ENCODE measurements around the gene SOCS3. TPM values are rescaled to one million over a fixed set of nuclear protein-coding genes. Genes with fewer than 3 reads are reported as not detected.
A peak's percentile ranks its signal among the peaks of the same experiment; 100 is the strongest.

SOCS3 gene
- total and polyA plus RNA-seq, 2 donors (not counting 1 experiment from before 2014, with no cell fraction given): 52.6 to 185 TPM

- peak overlapping the region; percentile 40 to 95 (median 92) for H3K4me3 ChIP-seq (replicated peaks in 1 of 4; ENCODE audit: control extremely low read depth in 1 of 4, insufficient read depth in 1 of 4, low read depth in 3 of 4, low read length in 4 of 4)
- H3K79me2 ChIP-seq (ENCODE audit: control insufficient read depth, insufficient read depth, low read length): peaks cover 39% of the 10 kb centered on the region
- TF ChIP-seq, protein P1, sequence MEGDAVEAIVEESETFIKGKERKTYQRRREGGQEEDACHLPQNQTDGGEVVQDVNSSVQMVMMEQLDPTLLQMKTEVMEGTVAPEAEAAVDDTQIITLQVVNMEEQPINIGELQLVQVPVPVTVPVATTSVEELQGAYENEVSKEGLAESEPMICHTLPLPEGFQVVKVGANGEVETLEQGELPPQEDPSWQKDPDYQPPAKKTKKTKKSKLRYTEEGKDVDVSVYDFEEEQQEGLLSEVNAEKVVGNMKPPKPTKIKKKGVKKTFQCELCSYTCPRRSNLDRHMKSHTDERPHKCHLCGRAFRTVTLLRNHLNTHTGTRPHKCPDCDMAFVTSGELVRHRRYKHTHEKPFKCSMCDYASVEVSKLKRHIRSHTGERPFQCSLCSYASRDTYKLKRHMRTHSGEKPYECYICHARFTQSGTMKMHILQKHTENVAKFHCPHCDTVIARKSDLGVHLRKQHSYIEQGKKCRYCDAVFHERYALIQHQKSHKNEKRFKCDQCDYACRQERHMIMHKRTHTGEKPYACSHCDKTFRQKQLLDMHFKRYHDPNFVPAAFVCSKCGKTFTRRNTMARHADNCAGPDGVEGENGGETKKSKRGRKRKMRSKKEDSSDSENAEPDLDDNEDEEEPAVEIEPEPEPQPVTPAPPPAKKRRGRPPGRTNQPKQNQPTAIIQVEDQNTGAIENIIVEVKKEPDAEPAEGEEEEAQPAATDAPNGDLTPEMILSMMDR (conservative IDR thresholded peaks at IDR 0.05 in 1 of 2, IDR thresholded peaks at IDR 0.05 in 1 of 2; ENCODE audit: low read depth in 1 of 2, low read length in 2 of 2): no peak
- no peak for TF ChIP-seq EZH2 (IDR thresholded peaks at IDR 0.05; ENCODE audit: low read length, missing control alignments)
- H3K36me3 ChIP-seq (ENCODE audit: control insufficient read depth, insufficient read depth, low read length): peaks cover 2% of the 10 kb centered on the region
- H3K9me3 ChIP-seq (ENCODE audit: control insufficient read depth, insufficient read depth, low read depth, low read length): no peaks in the 10 kb centered on the region
- peak overlapping the region; percentile 100 for H3K9ac ChIP-seq (ENCODE audit: insufficient read depth, low read length)
- DNase-seq (ENCODE audit: low read depth in 2 of 2): no peak
- H3K27ac ChIP-seq (ENCODE audit: insufficient read depth, low read length): peak overlapping the region; percentile 99
- peak overlapping the region; percentile 43 for H2AFZ ChIP-seq (ENCODE audit: low read length)
- H3K4me1 ChIP-seq (ENCODE audit: control insufficient read depth, extremely low read depth, insufficient read depth, low read length): peaks cover 45% of the 10 kb centered on the region
- H4K20me1 ChIP-seq (ENCODE audit: control insufficient read depth, extremely low read depth, insufficient read depth, low read length): no peaks in the 10 kb centered on the region
- no peaks in the 10 kb centered on the region for H3K27me3 ChIP-seq (ENCODE audit: control insufficient read depth, insufficient read depth, low read length)
- peak overlapping the region; percentile 83 for H3K4me2 ChIP-seq (ENCODE audit: extremely low read depth, insufficient read depth, low read length)
These were observed 18.0 kb upstream of the SOCS3 start for GRCh38 chr17:78377858-78378224.

DNA sequence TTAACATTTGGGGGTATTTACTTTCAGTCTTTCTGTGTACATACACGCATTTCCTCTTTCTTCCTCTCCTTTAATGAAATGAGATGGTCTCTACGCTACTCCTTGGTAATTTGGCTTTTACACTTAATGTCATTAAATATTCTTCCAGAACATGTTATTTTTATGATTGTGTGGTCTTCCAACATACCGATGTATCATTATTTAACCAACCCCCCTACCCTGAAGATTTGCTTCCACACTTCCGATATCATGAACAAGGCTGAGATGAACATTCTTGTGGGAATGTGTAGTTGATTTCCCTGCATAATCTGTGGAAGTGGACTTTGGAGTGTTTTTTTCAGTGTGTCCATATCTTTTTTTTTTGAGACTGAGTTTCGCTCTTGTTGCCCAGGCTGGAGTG is 16.3 kb upstream of the SOCS3 start:
- no peaks in the 10 kb centered on the region for H4K20me1 ChIP-seq (ENCODE audit: control insufficient read depth, extremely low read depth, insufficient read depth, low read length)
- no peak overlapping the region for H2AFZ ChIP-seq (ENCODE audit: low read length)
- H3K4me3 ChIP-seq (replicated peaks in 1 of 4; ENCODE audit: control extremely low read depth in 1 of 4, insufficient read depth in 1 of 4, low read depth in 3 of 4, low read length in 4 of 4): peak overlapping the region in 1 of 4 experiments; percentile 9
- no peaks in the 10 kb centered on the region for H3K27me3 ChIP-seq (ENCODE audit: control insufficient read depth, insufficient read depth, low read length)
- peak overlapping the region; percentile 62 for H3K4me2 ChIP-seq (ENCODE audit: extremely low read depth, insufficient read depth, low read length)
- H3K4me1 ChIP-seq (ENCODE audit: control insufficient read depth, extremely low read depth, insufficient read depth, low read length): peaks cover 37% of the 10 kb centered on the region
- TF ChIP-seq, protein P1 (conservative IDR thresholded peaks at IDR 0.05 in 1 of 2, IDR thresholded peaks at IDR 0.05 in 1 of 2; ENCODE audit: low read depth in 1 of 2, low read length in 2 of 2): no peak
- no peak for TF ChIP-seq EZH2 (IDR thresholded peaks at IDR 0.05; ENCODE audit: low read length, missing control alignments)
- DNase-seq (ENCODE audit: low read depth in 2 of 2): peak in 1 of 2 donors; percentile 79
- H3K9me3 ChIP-seq (ENCODE audit: control insufficient read depth, insufficient read depth, low read depth, low read length): no peaks in the 10 kb centered on the region
- peaks cover 2% of the 10 kb centered on the region for H3K36me3 ChIP-seq (ENCODE audit: control insufficient read depth, insufficient read depth, low read length)
- peaks cover 25% of the 10 kb centered on the region for H3K79me2 ChIP-seq (ENCODE audit: control insufficient read depth, insufficient read depth, low read length)
- no peak overlapping the region for H3K9ac ChIP-seq (ENCODE audit: insufficient read depth, low read length)
- H3K27ac ChIP-seq (ENCODE audit: insufficient read depth, low read length): peak overlapping the region; percentile 99

DNA sequence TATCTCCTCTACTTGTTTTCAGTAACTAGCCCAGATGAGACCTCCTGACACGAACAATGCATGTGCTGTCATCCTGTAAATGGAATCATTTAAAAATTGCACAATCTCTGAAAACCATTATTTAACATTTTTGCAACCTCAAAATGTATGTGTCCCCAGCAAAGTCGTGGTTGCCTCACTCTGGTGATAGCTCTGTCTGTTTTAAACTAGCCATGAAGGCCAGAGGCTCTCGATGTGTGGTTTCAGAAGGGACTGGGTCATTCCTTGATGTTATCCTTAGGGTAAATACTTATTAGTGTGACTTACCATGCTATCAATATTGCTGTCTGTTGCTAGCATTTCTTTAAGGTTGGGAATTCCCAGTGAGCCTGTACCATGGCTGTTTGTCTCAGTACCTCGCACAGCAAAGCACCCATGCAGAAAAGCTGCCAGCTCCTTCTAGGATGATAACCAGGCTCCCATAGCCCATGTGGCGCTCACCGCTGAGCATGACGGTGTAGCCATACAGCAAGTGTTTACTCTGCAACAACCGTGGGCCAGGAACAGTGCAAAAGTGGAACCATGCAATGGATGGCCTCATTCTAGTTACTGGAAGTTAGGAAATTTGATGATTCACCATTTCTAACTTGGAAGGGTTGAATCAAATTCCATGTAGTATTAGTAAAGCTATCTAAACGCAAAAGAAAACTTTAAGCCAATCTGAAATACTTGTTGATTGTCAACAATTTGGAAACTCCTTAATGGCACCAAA is 15.7 kb upstream of the SOCS3 start:
- Histone ChIP-seq H2AFZ (ENCODE audit: low read length) (no peak overlapping the region), H4K20me1 (ENCODE audit: control insufficient read depth, extremely low read depth, insufficient read depth, low read length) (no peaks in the 10 kb centered on the region), H3K9ac (ENCODE audit: insufficient read depth, low read length) (peak overlapping the region; percentile 46), H3K36me3 (ENCODE audit: control insufficient read depth, insufficient read depth, low read length) (peaks cover 2% of the 10 kb centered on the region), H3K4me2 (ENCODE audit: extremely low read depth, insufficient read depth, low read length) (peak overlapping the region; percentile 62), H3K4me3 (replicated peaks in 1 of 4; ENCODE audit: control extremely low read depth in 1 of 4, insufficient read depth in 1 of 4, low read depth in 3 of 4, low read length in 4 of 4) (no peak overlapping the region), H3K79me2 (ENCODE audit: control insufficient read depth, insufficient read depth, low read length) (peaks cover 19% of the 10 kb centered on the region), H3K9me3 (ENCODE audit: control insufficient read depth, insufficient read depth, low read depth, low read length) (no peaks in the 10 kb centered on the region), H3K27me3 (ENCODE audit: control insufficient read depth, insufficient read depth, low read length) (no peaks in the 10 kb centered on the region), H3K4me1 (ENCODE audit: control insufficient read depth, extremely low read depth, insufficient read depth, low read length) (peaks cover 37% of the 10 kb centered on the region), H3K27ac (ENCODE audit: insufficient read depth, low read length) (peak overlapping the region; percentile 99)
- peak; percentile 97 to 98 for DNase-seq (ENCODE audit: low read depth in 2 of 2)
- no peak for TF ChIP-seq EZH2 (IDR thresholded peaks at IDR 0.05; ENCODE audit: low read length, missing control alignments)
- TF ChIP-seq, protein P1 (conservative IDR thresholded peaks at IDR 0.05 in 1 of 2, IDR thresholded peaks at IDR 0.05 in 1 of 2; ENCODE audit: low read depth in 1 of 2, low read length in 2 of 2): no peak

All from fibroblast of lung (primary cell).